Measurements from ENCODE around the gene ADD1.

Gene ADD1

DNA sequence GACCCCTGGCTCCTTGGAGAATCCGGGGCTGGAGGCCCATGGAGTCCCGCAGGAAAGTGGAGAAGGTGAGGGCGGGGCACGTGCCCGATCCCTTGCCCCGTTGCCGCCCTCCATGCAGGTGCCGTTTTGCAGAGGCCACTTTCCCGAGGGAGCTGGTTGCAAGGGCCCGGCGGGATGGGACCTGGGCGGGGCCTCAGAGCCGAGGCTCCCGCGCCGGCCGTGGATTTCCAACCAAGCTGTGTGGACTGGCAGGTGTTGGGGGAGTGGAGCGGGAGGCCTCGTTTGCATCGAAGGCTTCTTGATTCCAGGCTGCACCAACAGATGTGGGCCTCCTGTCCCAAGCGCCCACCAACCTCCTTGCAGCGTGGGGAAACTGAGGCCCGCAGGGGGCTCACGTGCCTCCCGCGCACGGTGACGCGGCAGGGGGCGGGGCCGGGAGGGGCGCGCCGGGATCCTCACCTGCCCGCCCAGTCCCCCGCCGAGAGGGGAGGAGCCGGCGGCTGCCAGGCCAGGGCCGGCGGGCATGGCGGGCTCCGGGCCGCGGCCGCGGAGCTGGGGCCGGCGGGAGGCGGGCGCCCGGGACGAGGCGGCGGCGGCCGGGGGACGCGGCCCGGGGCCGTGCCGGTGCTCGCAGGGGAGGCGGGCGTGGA, 25.8 kb upstream of the ADD1 start:
- CTCF ChIA-PET = interaction anchor here (1.0 to 3.0 kb wide), 2 partner anchors 54 to 71 kb away, joined by 3 to 10 read pairs; no protein-coding TSS in a partner anchor
- POLR2A ChIA-PET = no interaction called here
- TF ChIP-seq, protein P1, sequence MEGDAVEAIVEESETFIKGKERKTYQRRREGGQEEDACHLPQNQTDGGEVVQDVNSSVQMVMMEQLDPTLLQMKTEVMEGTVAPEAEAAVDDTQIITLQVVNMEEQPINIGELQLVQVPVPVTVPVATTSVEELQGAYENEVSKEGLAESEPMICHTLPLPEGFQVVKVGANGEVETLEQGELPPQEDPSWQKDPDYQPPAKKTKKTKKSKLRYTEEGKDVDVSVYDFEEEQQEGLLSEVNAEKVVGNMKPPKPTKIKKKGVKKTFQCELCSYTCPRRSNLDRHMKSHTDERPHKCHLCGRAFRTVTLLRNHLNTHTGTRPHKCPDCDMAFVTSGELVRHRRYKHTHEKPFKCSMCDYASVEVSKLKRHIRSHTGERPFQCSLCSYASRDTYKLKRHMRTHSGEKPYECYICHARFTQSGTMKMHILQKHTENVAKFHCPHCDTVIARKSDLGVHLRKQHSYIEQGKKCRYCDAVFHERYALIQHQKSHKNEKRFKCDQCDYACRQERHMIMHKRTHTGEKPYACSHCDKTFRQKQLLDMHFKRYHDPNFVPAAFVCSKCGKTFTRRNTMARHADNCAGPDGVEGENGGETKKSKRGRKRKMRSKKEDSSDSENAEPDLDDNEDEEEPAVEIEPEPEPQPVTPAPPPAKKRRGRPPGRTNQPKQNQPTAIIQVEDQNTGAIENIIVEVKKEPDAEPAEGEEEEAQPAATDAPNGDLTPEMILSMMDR (IDR thresholded peaks at IDR 0.05; ENCODE audit: control extremely low read depth, extremely low read depth, low read depth, missing control alignments) = no peak
- DNase-seq (ENCODE audit: extremely low spot score) = peak; percentile 56

DNA sequence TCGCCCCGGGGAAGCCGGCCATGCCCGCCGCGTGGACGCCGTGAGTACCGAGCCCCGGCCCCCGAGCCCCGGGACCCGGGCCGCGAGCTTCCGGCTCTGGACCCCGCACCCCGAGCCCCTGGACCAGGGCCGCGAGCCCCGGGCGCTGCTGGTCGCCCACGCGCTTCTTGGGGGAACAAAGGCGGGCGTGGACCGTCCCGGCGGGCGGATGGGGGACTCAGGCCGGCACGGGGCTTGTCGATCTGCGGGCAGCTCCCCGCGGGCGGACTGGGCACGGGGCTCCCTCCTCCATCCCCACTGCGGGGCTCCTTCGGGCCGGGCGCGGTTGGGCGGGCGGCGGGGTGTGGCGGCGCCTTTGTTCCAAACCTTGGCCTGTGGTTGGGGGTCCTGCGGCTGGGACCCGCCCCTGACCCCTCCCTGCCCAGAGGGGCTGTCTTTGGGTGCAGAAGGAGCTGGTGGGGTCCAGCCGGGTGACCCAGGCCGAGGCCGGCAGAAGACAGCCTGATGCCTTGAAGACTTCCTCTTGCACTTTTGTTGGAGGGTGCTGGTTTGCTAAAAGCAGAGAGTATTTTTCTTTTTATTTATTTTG, 25.2 kb upstream of the ADD1 start:
- ChIA-PET POLR2A (interaction anchor here (0.6 kb wide), 1 partner anchor 622 kb away, joined by 3 read pairs; no protein-coding TSS in a partner anchor), CTCF (interaction anchor here (0.8 to 3.0 kb wide), 4 partner anchors 17 to 283 kb away, joined by 3 to 10 read pairs (median 3); partner anchors contain the start of gene FAM193A)

DNA sequence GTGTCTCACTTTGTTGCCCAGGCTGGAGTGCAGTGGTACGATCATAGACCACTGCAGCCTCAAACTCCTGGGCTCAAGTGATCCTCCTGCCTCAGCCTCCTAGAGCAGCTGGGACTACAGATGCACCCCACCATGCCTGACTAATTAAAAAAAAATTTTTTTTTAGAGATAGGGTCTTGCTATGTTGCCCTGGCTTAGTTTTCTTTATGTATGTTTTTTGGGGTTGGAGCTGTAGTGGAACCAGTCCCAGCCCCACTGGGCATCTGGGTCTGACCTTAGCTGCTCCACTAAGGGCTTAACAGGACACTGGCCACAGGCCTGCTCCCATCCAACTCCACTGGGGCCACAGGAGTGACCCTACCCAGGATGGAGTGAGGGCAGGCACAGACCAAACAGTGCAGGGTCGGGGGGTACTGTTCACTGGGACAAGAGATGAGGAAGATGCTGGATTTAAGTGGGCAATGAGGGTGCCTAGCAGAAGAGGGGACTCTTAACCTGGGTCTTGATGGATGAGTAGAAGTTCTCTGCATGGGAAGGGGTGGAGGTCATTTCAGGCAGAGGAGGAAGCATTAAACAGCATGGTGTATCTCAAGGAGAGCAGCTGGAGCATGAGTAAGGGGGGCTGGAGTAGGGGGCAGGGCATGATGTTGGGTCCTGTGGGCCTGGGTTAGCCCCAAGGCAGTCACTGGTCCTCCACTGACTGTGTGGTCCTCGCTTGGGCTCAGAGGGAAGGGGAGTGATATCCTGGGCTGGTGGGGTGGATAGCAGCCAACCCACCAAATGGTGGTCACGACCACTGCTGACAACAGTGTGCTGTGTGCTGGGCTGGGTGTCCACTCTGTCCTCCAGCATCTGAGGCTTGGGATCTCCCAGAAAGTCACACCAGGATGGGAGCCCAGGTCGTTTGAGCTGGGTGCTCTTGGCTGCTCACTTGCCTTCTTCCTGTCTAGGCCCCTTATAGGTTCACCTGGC, 24.1 kb upstream of the ADD1 start:
- CTCF ChIA-PET = interaction anchor here (0.8 to 3.0 kb wide), 6 partner anchors 18 to 284 kb away, joined by 3 to 10 read pairs (median 3); partner anchors contain the start of gene FAM193A
- TF ChIP-seq, protein P1 (IDR thresholded peaks at IDR 0.05; ENCODE audit: control extremely low read depth, extremely low read depth, low read depth, missing control alignments) = no peak
- POLR2A ChIA-PET = no interaction called here
- DNase-seq (ENCODE audit: extremely low spot score) = no peak

More for the DNA sequence above, 25.2 kb upstream of the ADD1 start:
- no peak for DNase-seq (ENCODE audit: extremely low spot score)
- TF ChIP-seq, protein P1 (IDR thresholded peaks at IDR 0.05; ENCODE audit: control extremely low read depth, extremely low read depth, low read depth, missing control alignments) = no peak

DNA sequence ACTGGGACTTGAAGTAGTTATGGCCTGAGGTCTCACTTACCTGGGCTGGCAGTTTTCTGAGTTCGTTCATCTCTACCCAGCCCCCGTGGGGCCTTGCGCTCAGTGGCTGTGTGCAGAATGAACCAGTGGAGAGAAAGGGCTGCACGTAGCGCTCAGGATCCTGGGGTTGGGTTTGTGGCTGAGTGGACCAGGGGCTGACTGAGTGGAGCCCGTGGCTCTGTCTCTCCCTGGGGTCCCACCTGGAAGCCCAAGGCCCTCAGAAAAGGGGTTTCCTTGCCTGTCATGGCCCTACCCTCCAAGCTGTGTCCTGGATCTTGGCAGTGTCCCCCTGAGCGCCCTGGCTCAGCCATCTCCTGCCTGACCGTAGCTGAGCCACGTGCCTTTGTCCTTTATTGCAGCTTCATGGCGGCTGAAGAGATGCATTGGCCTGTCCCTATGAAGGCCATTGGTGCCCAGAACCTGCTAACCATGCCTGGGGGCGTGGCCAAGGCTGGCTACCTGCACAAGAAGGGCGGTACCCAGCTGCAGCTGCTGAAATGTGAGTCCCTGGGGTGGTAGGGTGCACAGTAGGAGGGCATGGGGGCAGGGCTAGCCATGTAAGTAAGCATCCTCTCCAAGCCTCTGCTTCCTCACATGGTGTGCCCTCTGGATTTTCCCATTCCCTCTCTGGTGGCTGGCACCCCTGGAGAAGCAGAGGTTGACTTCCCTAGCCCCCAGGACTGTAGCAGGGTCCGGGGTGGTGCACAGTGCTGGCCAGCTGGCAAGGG, 23.2 kb upstream of the ADD1 start:
- TF ChIP-seq, protein P1 (IDR thresholded peaks at IDR 0.05; ENCODE audit: control extremely low read depth, extremely low read depth, low read depth, missing control alignments) = no peak
- ChIA-PET CTCF (interaction anchor here (0.9 to 1.8 kb wide), 3 partner anchors 9 to 25 kb away, joined by 3 to 8 read pairs (median 4); no protein-coding TSS in a partner anchor), POLR2A (no interaction called here)
- DNase-seq (ENCODE audit: extremely low spot score) = no peak

DNA sequence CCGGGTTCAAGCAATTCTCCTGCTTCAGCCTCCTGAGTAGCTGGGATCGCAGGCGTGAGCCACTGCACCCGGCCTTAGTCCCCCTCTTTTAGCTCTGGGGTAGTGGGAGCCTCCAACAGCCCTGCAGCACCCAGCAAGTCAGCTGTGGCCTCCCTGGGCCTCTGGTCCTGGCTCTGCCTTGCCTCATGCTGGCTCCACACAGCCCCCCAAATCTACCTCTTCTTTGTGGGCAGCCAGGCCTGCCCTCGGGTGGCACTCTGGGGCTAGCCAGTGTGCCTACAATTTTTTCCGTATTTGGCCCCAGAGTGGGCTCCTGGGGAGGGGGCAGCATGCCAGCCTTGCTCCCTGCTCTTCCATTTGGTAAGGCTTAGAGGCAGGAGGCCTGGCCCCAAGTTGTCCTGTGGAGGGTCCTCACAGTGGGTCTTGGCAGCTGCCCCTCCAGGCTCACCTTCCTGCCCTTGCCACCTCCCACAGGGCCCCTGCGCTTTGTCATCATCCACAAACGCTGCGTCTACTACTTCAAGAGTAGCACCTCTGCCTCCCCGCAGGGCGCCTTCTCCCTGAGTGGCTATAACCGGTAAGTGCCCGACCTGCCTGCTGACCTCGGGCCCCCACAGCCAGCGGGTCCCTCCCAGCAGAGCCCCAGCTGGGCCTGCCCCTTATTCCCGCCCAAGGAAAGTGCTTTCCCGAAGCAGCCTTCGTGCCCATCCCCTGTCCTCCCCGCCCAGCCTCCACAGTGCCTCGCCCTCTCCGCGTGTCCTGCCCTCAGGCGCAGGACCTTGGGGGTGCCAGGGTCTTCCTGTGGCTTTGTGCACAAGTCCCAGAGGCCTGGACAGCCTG, 21.0 kb upstream of the ADD1 start:
- TF ChIP-seq, protein P1 (IDR thresholded peaks at IDR 0.05; ENCODE audit: control extremely low read depth, extremely low read depth, low read depth, missing control alignments) = no peak
- no peak for DNase-seq (ENCODE audit: extremely low spot score)
- CTCF ChIA-PET = interaction anchor here (1.2 to 1.4 kb wide), 2 partner anchors 10 to 14 kb away, joined by 3 read pairs; no protein-coding TSS in a partner anchor
- POLR2A ChIA-PET = no interaction called here

Data from GM10248 (cell line).